Small intestine (tissue), 7 donors: ENCODE measurements around the gene CDH8. TPM values are rescaled to one million over a fixed set of nuclear protein-coding genes. Genes with fewer than 3 reads are reported as not detected.

ENCODE experiments used
- DNase-seq, 2 donors: peaks; one replicate each; pipeline versions ENCODE4 v3.0.0 to v3.0.0-alpha.2; 2013
- FAIRE-seq: peaks from 2 replicates; lab custom pipeline; 2012; peaks lifted over from hg19 to GRCh38; lab: Jason Lieb, UNC
- H3K27ac ChIP-seq, 3 donors: one replicate each; pipeline ENCODE4 v1.5.1; 2013; ENCODE audit warnings: low read length in 2 of 3, mild to moderate bottlenecking in 2 of 3, control low read depth in 1 of 3, inconsistent platforms in 1 of 3, low read depth in 1 of 3, moderate library complexity in 1 of 3
- H3K27me3 ChIP-seq, 3 donors: one replicate each; pipeline ENCODE4 v1.6.1; 2013; ENCODE audit warnings: low read length in 3 of 3, inconsistent platforms in 1 of 3; ENCODE audit not compliant: control insufficient read depth in 3 of 3, insufficient read depth in 3 of 3
- H3K36me3 ChIP-seq, 3 donors: one replicate each; pipeline ENCODE4 v1.6.1; 2013; ENCODE audit warnings: low read length in 3 of 3, inconsistent platforms in 1 of 3, low read depth in 1 of 3, mild to moderate bottlenecking in 1 of 3, moderate library complexity in 1 of 3; ENCODE audit not compliant: control insufficient read depth in 3 of 3, insufficient read depth in 2 of 3
- H3K4me1 ChIP-seq, 3 donors: one replicate each; pipeline ENCODE4 v1.6.1; 2013; ENCODE audit warnings: low read length in 2 of 3, inconsistent platforms in 1 of 3, low read depth in 1 of 3, mild to moderate bottlenecking in 1 of 3, moderate library complexity in 1 of 3; ENCODE audit not compliant: control insufficient read depth in 3 of 3, insufficient read depth in 2 of 3
- H3K4me3 ChIP-seq, 3 donors: one replicate each; pipeline ENCODE4 v1.5.1; 2013; ENCODE audit warnings: low read length in 3 of 3, control low read depth in 1 of 3, inconsistent platforms in 1 of 3, low read depth in 1 of 3, mild to moderate bottlenecking in 1 of 3, moderate library complexity in 1 of 3
- H3K9me3 ChIP-seq, 2 donors: one replicate each; pipeline ENCODE4 v1.6.1; 2013; ENCODE audit warnings: low read depth in 1 of 2, low read length in 1 of 2; ENCODE audit not compliant: control insufficient read depth in 2 of 2, insufficient read depth in 1 of 2
- WGBS, 3 donors: extraction: QIAGEN DNeasy Blood & Tissue Kit; methylation state at CpG; one replicate each; pipeline ENCODE4 v1.1.7; 2013; 5-methylcytosine and 5-hydroxymethylcytosine counted together
- polyA plus RNA-seq, 4 donors: library from polyadenylated mRNA; stranded (reverse) in 3 of 4; unstranded in 1 of 4; fragments of 200-250 nt in 3 of 4; fragments of 120-200 nt in 1 of 4; gene quantifications; one replicate each; pipeline versions ENCODE4 v1.2.1 to v1.2.3, GENCODE V29; 2013
- donor health status: healthy with polysubstance abuse.
- donor health status: control.
- donor health status: control.
- donor health status: Bipolar disorder and iron deficiency.
- donor health status: healthy.

CDH8 gene
- polyA plus RNA-seq, 4 donors, result 1.1 TPM; not detected in 2

DNA sequence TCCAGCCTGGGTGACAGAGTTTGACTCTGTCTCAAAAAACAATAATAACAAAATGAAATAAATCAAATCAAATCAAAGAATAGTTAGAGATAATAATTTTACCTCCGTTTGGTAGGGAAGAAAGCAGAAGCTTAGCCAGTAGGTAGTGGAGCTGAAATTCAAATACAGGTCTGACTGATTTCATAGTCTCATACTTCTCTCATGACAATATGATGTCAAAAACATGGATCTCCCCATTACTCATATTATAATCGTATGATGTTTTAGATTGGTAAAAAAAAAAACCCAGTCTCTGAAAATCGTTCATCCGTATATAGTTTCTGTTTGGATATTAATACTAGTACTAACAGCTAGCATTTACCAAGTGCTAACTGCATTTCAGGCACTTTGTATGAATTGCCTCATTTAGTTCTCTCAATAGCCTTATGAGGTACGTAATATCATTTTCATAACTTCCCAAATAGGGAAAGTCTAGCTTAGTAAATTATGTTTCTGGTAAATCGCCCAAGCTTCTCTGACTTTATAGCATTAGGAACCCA, 48.7 kb downstream of the CDH8 start:
- WGBS, 3 donors, result 83 to 89% (median 84%) methylated on average over 6 of the region's 6 CpGs
- DNase-seq, result no peak
- Histone ChIP-seq H3K9me3 (peaks cover 0 to 2% of the 10 kb centered on the region in 2 donors), H3K4me1 (no peaks in the 10 kb centered on the region), H3K27me3 (no peaks in the 10 kb centered on the region), H3K4me3 (no peak overlapping the region), H3K27ac (no peak overlapping the region), H3K36me3 (no peaks in the 10 kb centered on the region)
- no peak for FAIRE-seq

DNA sequence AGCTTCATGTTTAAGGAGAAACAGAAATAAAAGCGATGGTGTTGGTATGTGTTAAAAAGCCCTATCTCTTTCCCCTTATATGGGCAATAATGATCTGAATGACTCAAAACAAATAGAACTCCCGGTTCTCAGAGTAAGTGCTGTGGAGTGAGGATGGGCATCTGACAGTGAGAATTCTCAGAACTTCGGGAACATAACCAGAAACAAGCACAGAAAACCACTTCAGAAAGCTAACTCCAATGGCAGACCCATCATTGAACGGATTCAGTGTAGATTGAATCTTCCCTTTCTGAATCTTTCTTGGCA, 67.2 kb downstream of the CDH8 start:
- Histone ChIP-seq H3K9me3 (no peaks in the 10 kb centered on the region), H3K4me3 (no peak overlapping the region), H3K27me3 (no peaks in the 10 kb centered on the region), H3K27ac (no peak overlapping the region), H3K36me3 (no peaks in the 10 kb centered on the region), H3K4me1 (no peaks in the 10 kb centered on the region)
- FAIRE-seq, result no peak
- DNase-seq, result no peak
- 47 to 57% (median 52%) methylated on average over 4 of the region's 4 CpGs for WGBS, 3 donors

DNA sequence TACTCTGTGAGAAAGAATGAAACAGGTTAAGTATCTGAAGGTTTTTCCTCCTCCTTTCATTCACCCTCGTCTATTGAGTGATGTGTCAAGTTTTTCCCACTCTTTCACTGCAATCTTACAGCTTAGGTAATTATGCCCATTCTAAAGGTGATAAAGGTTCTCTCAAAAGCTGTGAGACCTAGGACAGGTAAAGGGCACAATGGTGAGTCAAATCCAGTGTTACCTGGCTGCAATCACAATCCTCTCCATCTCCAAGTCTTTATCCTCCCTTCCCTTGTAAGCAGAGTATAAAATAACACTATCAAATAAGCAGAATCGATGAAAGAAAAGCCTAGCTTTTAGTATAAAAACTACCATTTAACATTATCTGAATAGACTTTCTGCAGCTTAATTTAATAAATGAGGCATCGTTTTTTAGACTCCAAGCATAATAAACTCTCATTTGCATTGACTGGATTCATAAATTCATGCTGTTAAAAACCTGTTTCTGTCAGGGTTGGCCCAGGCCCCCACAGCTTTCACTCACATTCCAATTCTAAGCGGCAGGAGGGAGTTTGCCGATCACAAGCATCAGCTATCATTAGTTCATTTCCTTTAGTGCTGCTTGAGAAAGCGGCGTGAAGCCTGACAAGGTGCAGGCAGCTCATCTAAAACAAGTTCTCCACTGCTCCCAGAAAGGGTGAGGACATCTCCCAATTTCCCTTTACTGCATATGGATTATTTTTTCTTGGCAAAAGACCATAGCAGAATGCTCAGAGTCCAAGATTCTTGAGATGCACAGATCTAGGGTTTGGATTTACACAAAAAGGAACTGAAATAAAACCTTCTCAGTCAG, 67.8 kb downstream of the CDH8 start:
- WGBS, 3 donors, result 44 to 55% (median 48%) methylated on average over 7 of the region's 7 CpGs
- H3K36me3 ChIP-seq, result no peaks in the 10 kb centered on the region
- DNase-seq (no peak), FAIRE-seq (no peak)
- H3K9me3 ChIP-seq, result no peaks in the 10 kb centered on the region
- no peaks in the 10 kb centered on the region for H3K4me1 ChIP-seq
- no peaks in the 10 kb centered on the region for H3K27me3 ChIP-seq
- H3K4me3 ChIP-seq, result no peak overlapping the region
- no peak overlapping the region for H3K27ac ChIP-seq

DNA sequence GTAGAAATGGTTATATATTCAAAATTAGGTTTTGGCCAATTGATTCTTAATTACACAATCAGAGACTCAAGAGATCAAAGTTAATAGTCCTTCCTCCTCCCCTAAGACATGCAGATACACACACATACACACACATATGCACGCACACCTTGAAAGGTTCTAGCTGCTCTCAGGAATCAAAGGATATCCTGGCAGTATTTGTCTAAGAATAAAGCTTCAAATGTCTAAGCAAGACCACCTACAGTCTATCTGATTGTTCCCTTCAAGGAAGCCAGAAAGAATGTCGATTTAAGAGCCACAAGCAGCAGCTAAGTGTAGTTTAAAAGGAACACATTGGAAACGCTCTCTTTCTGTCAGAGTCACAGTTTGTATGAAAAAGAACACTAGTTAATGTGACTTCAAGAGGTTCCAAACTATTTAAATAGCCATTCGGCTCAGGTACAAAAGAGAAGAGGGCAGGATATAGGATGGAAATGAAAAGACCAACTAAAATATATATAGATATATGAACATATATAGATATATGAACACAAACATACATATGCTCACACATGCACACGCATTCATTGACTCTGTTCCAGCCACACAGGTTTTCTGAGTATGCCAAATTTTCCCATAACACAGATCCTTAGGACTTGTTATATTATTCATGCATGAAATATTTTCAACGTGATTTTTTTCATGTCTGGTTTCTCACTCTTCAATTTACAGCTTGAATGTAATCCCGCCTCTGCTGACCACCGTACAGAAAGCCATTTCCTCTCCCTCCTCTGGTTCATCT, 79.0 kb downstream of the CDH8 start:
- no peak overlapping the region for H3K4me3 ChIP-seq
- no peak overlapping the region for H3K27ac ChIP-seq
- no peaks in the 10 kb centered on the region for H3K4me1 ChIP-seq
- no peak for FAIRE-seq
- no peak for DNase-seq
- no peaks in the 10 kb centered on the region for H3K36me3 ChIP-seq
- 48 to 58% (median 52%) methylated on average over 8 of the region's 8 CpGs for WGBS, 3 donors
- H3K27me3 ChIP-seq, result no peaks in the 10 kb centered on the region
- H3K9me3 ChIP-seq, result no peaks in the 10 kb centered on the region

DNA sequence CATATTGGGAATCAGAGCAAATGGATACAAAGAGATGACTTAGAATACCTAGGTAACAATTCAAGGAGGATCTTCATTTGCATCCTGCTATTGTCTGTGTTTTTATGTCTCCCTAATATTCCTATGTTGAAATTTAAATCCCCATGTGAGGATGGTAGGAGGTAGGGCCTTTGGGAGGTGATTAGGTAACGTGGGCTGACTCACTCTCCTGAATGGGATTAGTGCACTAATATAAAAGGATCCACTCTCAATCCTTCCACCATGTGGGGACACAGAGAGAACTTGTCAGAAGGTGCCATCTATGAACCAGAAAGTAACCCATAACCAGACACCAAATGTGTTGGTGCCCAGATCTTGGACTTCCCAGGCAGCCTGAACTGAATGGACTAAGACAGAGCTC, 83.4 kb downstream of the CDH8 start:
- peaks cover 0 to 4% of the 10 kb centered on the region in 2 donors for H3K9me3 ChIP-seq
- no peak overlapping the region for H3K4me3 ChIP-seq
- no peak for DNase-seq
- H3K4me1 ChIP-seq, result no peaks in the 10 kb centered on the region
- H3K27me3 ChIP-seq, result no peaks in the 10 kb centered on the region
- no peak for FAIRE-seq
- H3K36me3 ChIP-seq, result no peaks in the 10 kb centered on the region
- H3K27ac ChIP-seq, result no peak overlapping the region
- WGBS, 3 donors, result 14 to 46% (median 17%) methylated on average over 1 of the region's 1 CpG

DNA sequence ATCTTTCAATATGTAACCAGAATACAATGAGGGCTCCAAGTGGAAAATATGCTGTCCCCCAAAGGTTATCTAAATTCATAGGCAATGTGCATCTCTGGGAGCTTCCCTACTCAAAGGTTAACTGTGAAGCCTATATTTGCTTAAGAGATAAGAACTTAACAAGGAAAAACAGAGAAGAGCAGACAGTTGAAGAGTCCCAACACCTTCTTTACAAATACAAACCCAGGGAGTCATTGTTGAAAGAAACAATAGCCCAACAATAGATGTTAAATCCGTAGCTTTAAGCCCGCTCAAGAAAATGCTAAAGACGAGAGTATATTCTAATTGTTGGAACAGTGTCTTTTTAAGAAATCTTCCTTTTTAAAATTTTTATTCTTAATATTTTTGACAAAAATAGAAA, 87.8 kb downstream of the CDH8 start:
- no peak overlapping the region for H3K4me3 ChIP-seq
- H3K36me3 ChIP-seq, result no peaks in the 10 kb centered on the region
- FAIRE-seq, result no peak
- H3K27ac ChIP-seq, result no peak overlapping the region
- 62 to 81% (median 69%) methylated on average over 3 of the region's 3 CpGs for WGBS, 3 donors
- H3K27me3 ChIP-seq, result no peaks in the 10 kb centered on the region
- H3K9me3 ChIP-seq, result peaks cover 0 to 4% of the 10 kb centered on the region in 2 donors
- DNase-seq, result no peak
- H3K4me1 ChIP-seq, result no peaks in the 10 kb centered on the region

DNA sequence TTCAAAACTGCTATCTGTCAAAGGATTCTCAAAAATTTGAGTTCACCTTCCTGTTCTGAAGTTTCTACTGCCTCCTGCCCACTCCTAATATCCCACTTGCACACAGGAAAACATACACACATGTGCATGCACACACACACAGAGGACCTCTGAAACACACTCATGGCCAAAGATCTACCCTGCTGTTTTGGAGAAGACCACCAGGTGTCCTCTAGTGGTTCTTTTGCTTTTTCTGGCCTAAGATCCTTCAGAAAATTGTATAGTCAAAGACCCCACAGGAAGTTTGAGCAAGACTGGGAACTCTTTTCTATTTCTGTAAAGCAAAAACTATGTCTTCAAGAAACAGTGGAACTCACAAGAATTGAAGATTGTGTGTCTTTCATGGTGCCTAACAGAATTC, 90.2 kb downstream of the CDH8 start:
- FAIRE-seq (no peak), DNase-seq (no peak)
- H3K4me1 ChIP-seq, result no peaks in the 10 kb centered on the region
- no peaks in the 10 kb centered on the region for H3K36me3 ChIP-seq
- H3K27me3 ChIP-seq, result no peaks in the 10 kb centered on the region
- H3K9me3 ChIP-seq, result peaks cover 0 to 4% of the 10 kb centered on the region in 2 donors
- no peak overlapping the region for H3K27ac ChIP-seq
- no peak overlapping the region for H3K4me3 ChIP-seq

DNA sequence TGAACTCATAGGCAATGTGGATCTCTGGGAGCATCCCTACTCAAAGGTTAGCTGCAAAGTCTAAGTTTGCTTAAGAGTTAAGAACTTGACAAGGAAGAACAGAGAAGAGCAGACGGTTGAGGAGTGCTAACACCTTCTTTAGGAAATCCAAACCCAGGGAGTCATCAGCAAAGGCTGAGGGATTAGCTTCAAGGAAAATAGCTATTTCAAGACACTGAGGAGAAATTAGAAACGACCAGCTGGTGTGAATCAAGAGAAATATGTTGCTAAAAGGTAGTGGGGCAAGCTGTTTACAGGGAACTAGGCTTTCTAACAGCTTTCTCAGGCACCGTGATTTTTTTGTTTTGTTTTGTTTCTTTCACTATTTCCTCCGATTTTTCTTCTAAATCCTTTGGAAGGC, 90.7 kb downstream of the CDH8 start:
- WGBS, 3 donors, result 42 to 49% (median 46%) methylated on average over 4 of the region's 4 CpGs
- no peak overlapping the region for H3K4me3 ChIP-seq
- H3K27ac ChIP-seq, result no peak overlapping the region
- H3K27me3 ChIP-seq, result no peaks in the 10 kb centered on the region
- no peak for DNase-seq
- H3K36me3 ChIP-seq, result no peaks in the 10 kb centered on the region
- FAIRE-seq, result no peak
- peaks cover 0 to 4% of the 10 kb centered on the region in 2 donors for H3K9me3 ChIP-seq
- H3K4me1 ChIP-seq, result no peaks in the 10 kb centered on the region
